H9 (cell line): Measurements from ENCODE around the gene IP6K3. TPM values are rescaled to one million over a fixed set of nuclear protein-coding genes. Genes with fewer than 3 reads are reported as not detected.

Experiments
- DNase-seq: peaks from one replicate; pipeline ENCODE4 v3.0.0-alpha.2; 2017
- H2AFZ ChIP-seq: one replicate; pipeline ENCODE4 v1.6.1; 2013; ENCODE audit warnings: mild to moderate bottlenecking, low read length, control low read depth, moderate library complexity
- H2AK5ac ChIP-seq: 2 replicates; pipeline ENCODE4 v1.6.1; 2013; ENCODE audit warnings: low read length, control low read depth, mixed read lengths; ENCODE audit not compliant: insufficient read length
- H2BK120ac ChIP-seq: one replicate; pipeline ENCODE4 v1.6.1; 2013; ENCODE audit warnings: low read depth, mild to moderate bottlenecking, low read length, control low read depth, inconsistent platforms; ENCODE audit not compliant: poor library complexity, severe bottlenecking
- H2BK12ac ChIP-seq: 2 replicates; pipeline ENCODE4 v1.6.1; 2013; ENCODE audit warnings: low read length, control low read depth, mixed read lengths, low read depth; ENCODE audit not compliant: insufficient read length
- H2BK15ac ChIP-seq: 2 replicates; pipeline ENCODE4 v1.6.1; 2013; ENCODE audit warnings: low read depth, low read length, control low read depth
- H2BK20ac ChIP-seq: one replicate; pipeline ENCODE4 v1.6.1; 2013; ENCODE audit warnings: low read depth, mild to moderate bottlenecking, low read length, control low read depth, inconsistent platforms; ENCODE audit not compliant: poor library complexity, severe bottlenecking
- H2BK5ac ChIP-seq: 2 replicates; pipeline ENCODE4 v1.6.1; 2013; ENCODE audit warnings: low read length, control low read depth, mixed read lengths; ENCODE audit not compliant: insufficient read length
- H3K14ac ChIP-seq: 2 replicates; pipeline ENCODE4 v1.6.1; 2013; ENCODE audit warnings: low read length, control low read depth; ENCODE audit not compliant: insufficient read depth
- H3K18ac ChIP-seq: 2 replicates; pipeline ENCODE4 v1.6.1; 2013; ENCODE audit warnings: low read depth, mild to moderate bottlenecking, mixed read lengths, low read length, control low read depth; ENCODE audit not compliant: insufficient read length
- H3K23ac ChIP-seq: 2 replicates; pipeline ENCODE4 v1.6.1; 2013; ENCODE audit warnings: low read length, control low read depth, mixed read lengths, low read depth; ENCODE audit not compliant: insufficient read length
- H3K23me2 ChIP-seq: 2 replicates; pipeline ENCODE4 v1.6.1; 2013; ENCODE audit warnings: low read depth, mild to moderate bottlenecking, mixed read lengths, low read length, control low read depth; ENCODE audit not compliant: insufficient read length, poor library complexity, severe bottlenecking
- H3K27ac ChIP-seq: 2 replicates; pipeline ENCODE4 v1.5.1; 2013; ENCODE audit warnings: low read length, control low read depth, mixed read lengths, low read depth; ENCODE audit not compliant: insufficient read length
- H3K27me3 ChIP-seq: 2 replicates; pipeline ENCODE4 v1.6.1; 2013; ENCODE audit warnings: low read length, control low read depth, inconsistent platforms; ENCODE audit not compliant: insufficient read depth
- H3K4ac ChIP-seq: 2 replicates; pipeline ENCODE4 v1.6.1; 2013; ENCODE audit warnings: low read depth, mild to moderate bottlenecking, control low read depth, inconsistent platforms, low read length, moderate library complexity
- H3K4me1 ChIP-seq: 2 replicates; pipeline ENCODE4 v1.6.1; 2013; ENCODE audit warnings: low read length, control low read depth, inconsistent platforms; ENCODE audit not compliant: insufficient read depth
- H3K4me2 ChIP-seq: 2 replicates; pipeline ENCODE4 v1.6.1; 2013; ENCODE audit warnings: low read length, control low read depth, mixed read lengths; ENCODE audit not compliant: insufficient read length, insufficient read depth
- H3K56ac ChIP-seq: 2 replicates; pipeline ENCODE4 v1.6.1; 2013; ENCODE audit warnings: low read depth, mild to moderate bottlenecking, mixed read lengths, low read length, control low read depth; ENCODE audit not compliant: insufficient read length
- H3K79me1 ChIP-seq: 2 replicates; pipeline ENCODE4 v1.6.1; 2013; ENCODE audit warnings: low read depth, mild to moderate bottlenecking, moderate library complexity, low read length, control low read depth, inconsistent platforms; ENCODE audit not compliant: insufficient read depth, poor library complexity, severe bottlenecking
- H3K79me2 ChIP-seq: 2 replicates; pipeline ENCODE4 v1.6.1; 2013; ENCODE audit warnings: low read length, control low read depth, inconsistent platforms; ENCODE audit not compliant: insufficient read depth
- H3K9ac ChIP-seq: 2 replicates; pipeline ENCODE4 v1.6.1; 2013; ENCODE audit warnings: low read length, control low read depth, mixed read lengths; ENCODE audit not compliant: insufficient read length; ENCODE audit errors: extremely low read depth
- H3K9me3 ChIP-seq: one replicate; pipeline ENCODE4 v1.6.1; 2013; ENCODE audit warnings: low read depth, low read length, inconsistent platforms; ENCODE audit not compliant: control insufficient read depth
- H3T11ph ChIP-seq: one replicate; pipeline ENCODE4 v1.6.1; 2013; ENCODE audit warnings: mild to moderate bottlenecking, low read length, control low read depth, inconsistent platforms
- H4K20me1 ChIP-seq: one replicate; pipeline ENCODE4 v1.6.1; 2013; ENCODE audit not compliant: control insufficient read depth, insufficient read length, insufficient read depth
- H4K5ac ChIP-seq: 2 replicates; pipeline ENCODE4 v1.6.1; 2013; ENCODE audit warnings: low read depth, mild to moderate bottlenecking, mixed read lengths, low read length, control low read depth; ENCODE audit not compliant: insufficient read length
- H4K8ac ChIP-seq: replicated peaks from 2 replicates; pipeline ENCODE4 v1.6.1; 2013; ENCODE audit warnings: low read length, control low read depth, mixed read lengths, low read depth; ENCODE audit not compliant: insufficient read length
- H4K91ac ChIP-seq: 2 replicates; pipeline ENCODE4 v1.6.1; 2013; ENCODE audit warnings: low read depth, mild to moderate bottlenecking, moderate library complexity, mixed read lengths, low read length, control low read depth; ENCODE audit not compliant: insufficient read length
- H3K27ac Mint-ChIP-seq, 3 experiments: 2 replicates in 2 of 3; 3 replicates in 1 of 3; pipeline ENCODE4 v1.8.0; 2020 to 2021; ENCODE audit warnings: mixed read lengths in 3 of 3, mild to moderate bottlenecking in 1 of 3, moderate library complexity in 1 of 3
- H3K27me3 Mint-ChIP-seq: 2 replicates; pipeline ENCODE4 v1.8.0; 2021; ENCODE audit warnings: low read depth, mild to moderate bottlenecking, moderate library complexity, mixed read lengths
- H3K36me3 Mint-ChIP-seq, 3 experiments: 2 replicates in 2 of 3; 3 replicates in 1 of 3; pipeline ENCODE4 v1.8.0; 2020 to 2021; ENCODE audit warnings: low read depth in 3 of 3, mixed read lengths in 3 of 3; ENCODE audit not compliant: insufficient read depth in 1 of 3
- H3K4me1 Mint-ChIP-seq, 2 experiments: 2 replicates each; pipeline ENCODE4 v1.8.0; 2020; ENCODE audit warnings: mixed read lengths in 2 of 2
- H3K4me3 Mint-ChIP-seq, 2 experiments: 2 replicates in 1 of 2; 3 replicates in 1 of 2; pipeline ENCODE4 v1.8.0; 2020 to 2021; ENCODE audit warnings: mild to moderate bottlenecking in 2 of 2, mixed read lengths in 2 of 2, moderate library complexity in 1 of 2
- H3K9me3 Mint-ChIP-seq, 2 experiments: 2 replicates in 1 of 2; 3 replicates in 1 of 2; pipeline ENCODE4 v1.8.0; 2020; ENCODE audit warnings: mild to moderate bottlenecking in 2 of 2, mixed read lengths in 2 of 2, moderate library complexity in 1 of 2
- WGBS: extraction: QIAGEN DNeasy Blood & Tissue Kit; methylation state at CpG from one replicate; pipeline ENCODE4 v1.1.7; 2013; ENCODE audit warnings: missing lambda C conversion rate, low lambda C conversion rate, mixed read lengths; ENCODE audit not compliant: insufficient read length; ENCODE audit errors: extremely low coverage; 5-methylcytosine and 5-hydroxymethylcytosine counted together
- total RNA-seq: library from RNA; stranded (reverse); gene quantifications from 2 replicates; pipeline ENCODE4 v1.2.1, GENCODE V29; 2021
- TF ChIP-seq, protein P1 (sequence below): fragments of 200-600 bp; sonication (generic); conservative IDR thresholded peaks from 3 replicates; pipeline ENCODE4 v1.8.0; 2021; ENCODE audit warnings: antibody characterized with exemption, mild to moderate bottlenecking

IP6K3 gene
- total RNA-seq, 1 experiment from 2014 or later: 0.46 TPM

DNA sequence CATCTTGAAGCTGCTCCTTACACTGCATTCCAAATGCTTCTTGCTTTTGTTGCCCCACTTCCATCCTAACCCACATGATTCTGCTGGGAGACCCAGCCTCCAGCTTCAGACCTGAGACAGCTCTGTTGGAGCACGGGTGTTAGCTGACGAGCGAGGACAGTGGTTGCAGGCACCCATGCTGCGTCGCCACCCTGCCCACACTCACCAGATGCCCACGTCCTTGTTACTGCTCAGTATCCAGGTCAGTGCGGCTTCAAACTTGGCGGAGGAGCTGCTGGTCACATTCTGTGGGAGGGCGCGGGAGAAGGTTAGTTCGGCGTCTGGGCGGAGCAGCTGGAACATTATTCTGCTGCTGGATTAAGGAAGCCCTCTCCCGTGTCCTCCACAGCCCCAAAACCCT is 33.2 kb upstream of the IP6K3 start:
- H3K36me3 Mint-ChIP-seq: peaks cover 50 to 96% (median 93%) of the 10 kb centered on the region in 3 experiments
- H2BK120ac ChIP-seq: no peak overlapping the region
- H4K5ac ChIP-seq: no peak overlapping the region
- H2BK15ac ChIP-seq: no peak overlapping the region
- peak overlapping the region; percentile 37 for H3K27ac ChIP-seq
- no peak overlapping the region for H3K23ac ChIP-seq
- H3K4me1 ChIP-seq: peaks cover 22% of the 10 kb centered on the region; the same call in 1 of the 2 replicates
- H2BK12ac ChIP-seq: peak overlapping the region; percentile 51
- peak overlapping the region; percentile 69 for H4K91ac ChIP-seq
- H3K9me3 ChIP-seq: no peaks in the 10 kb centered on the region
- H3K27ac Mint-ChIP-seq: peak overlapping the region; percentile 81 to 98 (median 95); a peak in 6 of 7 replicates
- no peak for DNase-seq
- TF ChIP-seq, protein P1, sequence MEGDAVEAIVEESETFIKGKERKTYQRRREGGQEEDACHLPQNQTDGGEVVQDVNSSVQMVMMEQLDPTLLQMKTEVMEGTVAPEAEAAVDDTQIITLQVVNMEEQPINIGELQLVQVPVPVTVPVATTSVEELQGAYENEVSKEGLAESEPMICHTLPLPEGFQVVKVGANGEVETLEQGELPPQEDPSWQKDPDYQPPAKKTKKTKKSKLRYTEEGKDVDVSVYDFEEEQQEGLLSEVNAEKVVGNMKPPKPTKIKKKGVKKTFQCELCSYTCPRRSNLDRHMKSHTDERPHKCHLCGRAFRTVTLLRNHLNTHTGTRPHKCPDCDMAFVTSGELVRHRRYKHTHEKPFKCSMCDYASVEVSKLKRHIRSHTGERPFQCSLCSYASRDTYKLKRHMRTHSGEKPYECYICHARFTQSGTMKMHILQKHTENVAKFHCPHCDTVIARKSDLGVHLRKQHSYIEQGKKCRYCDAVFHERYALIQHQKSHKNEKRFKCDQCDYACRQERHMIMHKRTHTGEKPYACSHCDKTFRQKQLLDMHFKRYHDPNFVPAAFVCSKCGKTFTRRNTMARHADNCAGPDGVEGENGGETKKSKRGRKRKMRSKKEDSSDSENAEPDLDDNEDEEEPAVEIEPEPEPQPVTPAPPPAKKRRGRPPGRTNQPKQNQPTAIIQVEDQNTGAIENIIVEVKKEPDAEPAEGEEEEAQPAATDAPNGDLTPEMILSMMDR: no peak
- H3K23me2 ChIP-seq: no peaks in the 10 kb centered on the region
- no peak overlapping the region; the same call in 1 of the 2 replicates for H3K4ac ChIP-seq
- no peak overlapping the region for H3T11ph ChIP-seq
- no peak overlapping the region for H2BK20ac ChIP-seq
- H2AK5ac ChIP-seq: no peak overlapping the region
- no peak overlapping the region for H2AFZ ChIP-seq
- peak overlapping the region; percentile 64; the same call in 1 of the 2 replicates for H3K14ac ChIP-seq
- peaks cover 2% of the 10 kb centered on the region; the same call in 1 of the 2 replicates for H3K79me2 ChIP-seq
- no peak overlapping the region; a peak in 1 of 5 replicates for H3K4me3 Mint-ChIP-seq
- H4K20me1 ChIP-seq: no peaks in the 10 kb centered on the region
- H3K27me3 ChIP-seq: no peaks in the 10 kb centered on the region
- no peak overlapping the region for H3K4me2 ChIP-seq
- H3K56ac ChIP-seq: no peak overlapping the region
- H4K8ac ChIP-seq: no peak overlapping the region
- peaks cover 59 to 61% of the 10 kb centered on the region in 2 experiments for H3K4me1 Mint-ChIP-seq
- no peak overlapping the region for H3K9ac ChIP-seq
- no peaks in the 10 kb centered on the region for H3K27me3 Mint-ChIP-seq
- no CpG with 5 or more reads among the region's 14 CpGs for WGBS
- no peak overlapping the region for H2BK5ac ChIP-seq
- peaks cover 3% of the 10 kb centered on the region for H3K79me1 ChIP-seq
- peak overlapping the region; percentile 61 for H3K18ac ChIP-seq
- no peaks in the 10 kb centered on the region for H3K9me3 Mint-ChIP-seq
